ENCODE measurements around the gene FAM53B. TPM values are rescaled to one million over a fixed set of nuclear protein-coding genes. Genes with fewer than 3 reads are reported as not detected.

FAM53B gene
- polyA plus RNA-seq, 1 donor = 21.3 TPM

DNA sequence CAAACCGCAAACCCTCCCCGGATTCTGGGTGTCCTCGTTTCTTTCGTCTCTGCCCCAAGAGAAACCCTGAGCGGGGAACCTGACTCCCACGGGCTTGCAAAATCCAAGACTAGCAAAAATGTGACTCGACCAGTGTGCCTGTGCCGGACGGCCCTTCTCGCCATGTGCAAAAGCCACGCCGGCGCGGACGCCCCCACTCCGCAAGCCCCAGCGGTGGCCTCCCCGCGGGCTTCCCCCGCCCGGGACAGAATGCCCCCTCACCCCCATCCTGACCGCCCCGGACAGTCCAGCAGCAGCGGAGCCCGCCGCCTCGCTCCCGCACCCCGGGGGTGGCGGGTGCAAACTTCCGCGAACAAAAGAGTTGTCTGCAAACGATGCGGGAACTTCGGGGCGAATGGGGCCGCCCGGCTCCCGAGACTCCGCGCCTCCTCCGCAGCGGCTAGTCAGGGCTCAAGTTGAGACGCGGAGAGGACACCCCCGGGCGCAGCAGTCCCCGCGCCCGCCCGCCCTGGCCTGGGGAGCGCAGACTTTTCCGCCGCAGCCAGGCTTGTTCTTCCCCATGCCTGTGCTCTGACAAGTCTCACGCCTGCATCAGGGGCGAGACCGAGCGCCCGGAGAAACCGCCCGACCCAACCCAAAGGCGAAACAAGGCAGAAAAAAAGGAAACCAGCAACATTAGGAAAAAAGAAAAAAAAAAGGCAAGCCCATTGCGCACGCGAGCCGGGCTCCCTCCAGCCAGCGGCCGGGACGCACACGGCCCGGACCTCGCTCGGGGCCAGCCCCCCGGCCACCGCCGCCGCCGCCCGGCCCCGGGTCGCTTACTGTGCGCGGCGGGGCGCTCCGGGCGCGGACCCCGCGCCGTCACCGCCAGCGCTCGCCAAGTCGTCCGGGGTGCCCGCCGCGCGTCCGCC lies 732 bp downstream of the FAM53B start:
- Histone ChIP-seq H3K27me3 (ENCODE audit: control insufficient read depth, insufficient read depth, low read length) (no peaks in the 10 kb centered on the region), H3K4me3 (ENCODE audit: low read length) (peak overlapping the region; percentile 79), H3K27ac (ENCODE audit: low read length) (peak overlapping the region; percentile 97), H3K4me1 (ENCODE audit: control insufficient read depth, insufficient read depth, low read length) (peaks cover 69% of the 10 kb centered on the region), H3K9me3 (ENCODE audit: control insufficient read depth, low read depth, low read length) (no peaks in the 10 kb centered on the region), H3K36me3 (ENCODE audit: control insufficient read depth, insufficient read depth, low read length) (no peaks in the 10 kb centered on the region)
- 0% methylated on average over 3 of the region's 101 CpGs for WGBS (ENCODE audit: insufficient coverage, low lambda C conversion rate)
- no peak for DNase-seq

DNA sequence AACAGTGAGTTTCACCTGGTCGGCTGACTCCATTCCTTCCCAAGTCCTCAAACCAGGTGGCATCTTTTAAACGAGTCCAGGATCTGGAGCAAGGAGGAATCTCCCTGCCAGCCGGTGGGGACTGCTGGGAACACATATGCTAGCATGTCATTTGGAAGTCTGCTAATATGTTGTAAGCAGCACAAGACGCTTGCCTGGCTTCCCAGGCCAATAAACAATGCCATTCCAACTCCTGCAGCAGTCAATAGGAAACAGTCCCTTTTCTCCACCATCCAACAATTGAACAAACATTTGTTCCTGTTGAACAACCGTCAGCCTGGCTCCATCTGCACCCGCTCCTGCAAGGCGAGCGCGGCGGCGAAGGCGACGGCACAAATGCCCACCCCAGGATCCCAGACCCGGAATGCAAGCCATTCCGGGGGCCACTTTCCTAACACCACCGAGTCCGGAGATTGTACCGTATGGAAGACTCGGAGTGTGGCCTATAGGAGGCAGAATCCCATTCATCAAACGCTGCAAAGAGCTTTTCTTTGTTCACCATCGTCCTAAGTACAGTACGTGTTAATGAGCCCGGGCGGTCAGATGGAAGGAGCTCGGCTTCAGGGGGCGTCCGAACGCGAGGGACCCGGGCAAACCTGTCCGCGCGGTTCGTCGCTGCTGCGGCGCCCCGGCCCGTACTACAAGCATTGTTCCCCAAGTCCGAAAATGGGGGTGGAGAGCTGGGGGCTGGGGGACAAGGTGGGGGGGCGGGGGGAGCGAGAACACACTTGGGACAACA lies 1.6 kb downstream of the FAM53B start:
- H3K27ac ChIP-seq (ENCODE audit: low read length) = peak overlapping the region; percentile 97
- peak overlapping the region; percentile 79 for H3K4me3 ChIP-seq (ENCODE audit: low read length)
- no peaks in the 10 kb centered on the region for H3K9me3 ChIP-seq (ENCODE audit: control insufficient read depth, low read depth, low read length)
- peaks cover 70% of the 10 kb centered on the region for H3K4me1 ChIP-seq (ENCODE audit: control insufficient read depth, insufficient read depth, low read length)
- DNase-seq = peak in 1 of 2 donors; percentile 70
- H3K36me3 ChIP-seq (ENCODE audit: control insufficient read depth, insufficient read depth, low read length) = no peaks in the 10 kb centered on the region
- H3K27me3 ChIP-seq (ENCODE audit: control insufficient read depth, insufficient read depth, low read length) = no peaks in the 10 kb centered on the region
- WGBS (ENCODE audit: insufficient coverage, low lambda C conversion rate) = no CpG with 5 or more reads among the region's 42 CpGs

DNA sequence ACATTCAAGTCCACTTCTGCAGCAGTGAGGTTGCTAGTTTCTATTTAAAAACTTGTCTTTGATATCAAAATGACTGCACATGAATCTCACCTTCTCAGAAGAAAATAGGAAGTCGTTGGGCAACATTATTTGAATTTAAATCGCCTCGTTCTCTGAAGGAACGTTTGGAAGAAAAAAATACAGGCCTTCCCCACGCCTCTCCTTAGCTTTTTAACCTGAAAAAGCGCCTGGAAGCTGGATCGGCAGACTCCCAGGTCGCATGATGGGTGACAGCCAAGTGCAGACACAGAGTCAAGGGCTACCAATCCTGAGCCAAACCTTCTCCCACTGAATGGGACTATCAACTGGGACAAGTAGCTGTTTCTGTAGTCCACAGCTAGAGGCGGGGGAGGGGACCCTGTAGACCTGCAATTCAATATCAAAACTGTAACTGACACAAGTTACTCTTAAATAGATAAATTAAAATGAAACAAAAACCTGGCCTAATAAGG lies 2.2 kb downstream of the FAM53B start:
- no peak for DNase-seq
- Histone ChIP-seq H3K36me3 (ENCODE audit: control insufficient read depth, insufficient read depth, low read length) (no peaks in the 10 kb centered on the region), H3K4me1 (ENCODE audit: control insufficient read depth, insufficient read depth, low read length) (peaks cover 73% of the 10 kb centered on the region), H3K27ac (ENCODE audit: low read length) (peak overlapping the region; percentile 97), H3K9me3 (ENCODE audit: control insufficient read depth, low read depth, low read length) (no peaks in the 10 kb centered on the region), H3K27me3 (ENCODE audit: control insufficient read depth, insufficient read depth, low read length) (no peaks in the 10 kb centered on the region), H3K4me3 (ENCODE audit: low read length) (peak overlapping the region; percentile 79)
- no CpG with 5 or more reads among the region's 9 CpGs for whole genome bisulfite sequencing (ENCODE audit: insufficient coverage, low lambda C conversion rate)

DNA sequence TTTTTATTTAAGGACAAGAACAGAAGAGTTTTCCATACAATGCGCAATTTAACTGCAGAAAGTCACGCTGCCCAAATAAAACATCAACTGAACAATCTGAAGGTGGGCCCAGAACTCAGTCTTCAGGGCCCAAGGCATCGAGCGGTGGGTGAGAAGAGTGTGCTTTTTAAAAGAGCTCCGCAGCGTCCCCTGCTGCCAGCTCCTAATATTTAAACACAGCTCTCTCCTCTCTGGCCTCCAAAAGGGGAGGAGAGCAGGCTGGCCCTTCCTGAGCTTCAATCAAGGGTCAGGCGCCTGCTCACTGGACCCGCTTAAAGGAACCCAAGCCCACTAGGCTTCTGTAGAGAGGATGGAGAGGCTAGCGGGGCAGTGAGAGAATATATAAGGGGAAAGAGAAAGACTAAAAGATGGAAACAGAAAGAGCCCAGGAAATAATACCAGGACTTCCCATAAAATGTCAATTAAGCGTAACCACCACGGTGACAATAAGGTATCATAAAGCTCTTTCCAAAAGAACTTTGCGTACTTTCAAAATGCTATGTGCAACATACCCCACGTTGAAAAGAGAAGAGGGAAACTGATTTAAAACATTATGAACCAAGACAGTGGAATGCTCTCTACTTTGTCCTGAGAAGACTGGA lies 2.8 kb downstream of the FAM53B start:
- Histone ChIP-seq H3K27ac (ENCODE audit: low read length) (peak overlapping the region; percentile 97), H3K4me3 (ENCODE audit: low read length) (peak overlapping the region; percentile 79), H3K9me3 (ENCODE audit: control insufficient read depth, low read depth, low read length) (no peaks in the 10 kb centered on the region), H3K4me1 (ENCODE audit: control insufficient read depth, insufficient read depth, low read length) (peaks cover 74% of the 10 kb centered on the region), H3K27me3 (ENCODE audit: control insufficient read depth, insufficient read depth, low read length) (no peaks in the 10 kb centered on the region), H3K36me3 (ENCODE audit: control insufficient read depth, insufficient read depth, low read length) (no peaks in the 10 kb centered on the region)
- WGBS (ENCODE audit: insufficient coverage, low lambda C conversion rate) = 31% methylated on average over 3 of the region's 13 CpGs
- DNase-seq = peak in 1 of 2 donors; percentile 88

DNA sequence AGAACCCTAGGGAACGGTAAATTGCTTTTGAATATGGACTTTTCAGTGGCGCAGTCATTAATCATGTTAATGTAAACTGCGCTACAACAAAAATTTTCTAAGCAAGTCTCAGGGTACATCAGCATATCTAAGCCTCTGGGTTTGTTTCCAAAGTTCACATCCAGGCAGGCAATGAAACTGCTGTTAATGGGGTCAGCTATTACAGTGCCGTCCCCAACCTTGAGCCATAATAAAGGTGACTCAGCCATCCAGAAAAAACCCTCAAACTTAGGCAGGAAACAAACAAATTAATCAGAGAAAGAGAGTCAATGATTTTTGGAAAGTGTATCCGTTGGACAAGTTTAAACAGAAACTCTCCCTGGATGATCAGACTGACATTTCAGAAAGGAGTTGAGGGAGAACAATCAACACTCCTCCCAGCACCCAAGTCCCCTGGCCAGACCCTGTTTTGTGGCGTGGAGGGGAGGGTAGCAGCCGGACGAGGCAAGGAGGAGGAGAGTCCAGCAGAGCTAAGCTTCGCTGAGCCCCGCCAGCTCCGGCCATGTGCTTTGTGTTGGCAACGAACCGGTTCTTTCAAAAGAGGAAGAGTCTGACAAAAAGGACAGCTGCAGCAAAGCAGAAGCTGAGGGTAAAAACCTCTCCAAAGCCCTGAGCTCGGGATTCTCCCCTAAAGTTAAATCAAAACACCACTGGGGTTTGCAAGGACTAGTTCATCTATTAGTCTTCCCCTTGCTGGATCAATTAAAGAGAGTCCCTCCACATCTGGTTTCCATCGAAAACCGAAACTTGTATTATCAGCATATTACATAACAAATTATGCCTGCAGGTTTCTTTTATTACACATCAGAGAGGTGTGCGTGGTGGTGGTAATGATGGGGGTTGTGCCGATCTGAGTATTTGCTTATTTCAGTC lies 3.6 kb downstream of the FAM53B start:
- Histone ChIP-seq H3K4me1 (ENCODE audit: control insufficient read depth, insufficient read depth, low read length) (peaks cover 74% of the 10 kb centered on the region), H3K36me3 (ENCODE audit: control insufficient read depth, insufficient read depth, low read length) (no peaks in the 10 kb centered on the region), H3K4me3 (ENCODE audit: low read length) (peak overlapping the region; percentile 23), H3K27ac (ENCODE audit: low read length) (peak overlapping the region; percentile 97), H3K27me3 (ENCODE audit: control insufficient read depth, insufficient read depth, low read length) (no peaks in the 10 kb centered on the region), H3K9me3 (ENCODE audit: control insufficient read depth, low read depth, low read length) (no peaks in the 10 kb centered on the region)
- DNase-seq = peak; percentile 83 to 92
- 7% methylated on average over 3 of the region's 18 CpGs for WGBS (ENCODE audit: insufficient coverage, low lambda C conversion rate)

DNA sequence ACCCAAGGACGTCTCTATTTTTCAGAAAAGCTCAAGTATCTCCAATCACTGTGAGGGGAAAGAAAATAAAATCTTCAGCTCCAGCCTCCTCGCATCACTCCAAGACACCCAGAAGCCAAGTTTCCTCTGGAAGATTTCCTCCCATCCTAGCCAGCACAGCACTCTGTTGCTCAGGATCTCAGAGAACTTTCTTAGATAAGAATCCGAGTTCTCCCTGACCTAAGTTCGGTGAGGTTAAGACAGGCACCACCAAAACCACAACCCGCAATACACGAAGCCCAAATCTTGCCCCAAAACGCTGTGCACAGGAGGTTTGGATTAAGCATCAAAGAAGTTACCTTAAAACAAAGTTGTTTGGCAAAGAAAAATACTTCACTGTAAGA lies 4.2 kb downstream of the FAM53B start:
- H3K4me1 ChIP-seq (ENCODE audit: control insufficient read depth, insufficient read depth, low read length) = peaks cover 71% of the 10 kb centered on the region
- DNase-seq = no peak
- H3K27me3 ChIP-seq (ENCODE audit: control insufficient read depth, insufficient read depth, low read length) = no peaks in the 10 kb centered on the region
- WGBS (ENCODE audit: insufficient coverage, low lambda C conversion rate) = 0% methylated on average over 1 of the region's 7 CpGs
- no peaks in the 10 kb centered on the region for H3K36me3 ChIP-seq (ENCODE audit: control insufficient read depth, insufficient read depth, low read length)
- H3K9me3 ChIP-seq (ENCODE audit: control insufficient read depth, low read depth, low read length) = no peaks in the 10 kb centered on the region
- no peak overlapping the region for H3K4me3 ChIP-seq (ENCODE audit: low read length)
- peak overlapping the region; percentile 97 for H3K27ac ChIP-seq (ENCODE audit: low read length)

DNA sequence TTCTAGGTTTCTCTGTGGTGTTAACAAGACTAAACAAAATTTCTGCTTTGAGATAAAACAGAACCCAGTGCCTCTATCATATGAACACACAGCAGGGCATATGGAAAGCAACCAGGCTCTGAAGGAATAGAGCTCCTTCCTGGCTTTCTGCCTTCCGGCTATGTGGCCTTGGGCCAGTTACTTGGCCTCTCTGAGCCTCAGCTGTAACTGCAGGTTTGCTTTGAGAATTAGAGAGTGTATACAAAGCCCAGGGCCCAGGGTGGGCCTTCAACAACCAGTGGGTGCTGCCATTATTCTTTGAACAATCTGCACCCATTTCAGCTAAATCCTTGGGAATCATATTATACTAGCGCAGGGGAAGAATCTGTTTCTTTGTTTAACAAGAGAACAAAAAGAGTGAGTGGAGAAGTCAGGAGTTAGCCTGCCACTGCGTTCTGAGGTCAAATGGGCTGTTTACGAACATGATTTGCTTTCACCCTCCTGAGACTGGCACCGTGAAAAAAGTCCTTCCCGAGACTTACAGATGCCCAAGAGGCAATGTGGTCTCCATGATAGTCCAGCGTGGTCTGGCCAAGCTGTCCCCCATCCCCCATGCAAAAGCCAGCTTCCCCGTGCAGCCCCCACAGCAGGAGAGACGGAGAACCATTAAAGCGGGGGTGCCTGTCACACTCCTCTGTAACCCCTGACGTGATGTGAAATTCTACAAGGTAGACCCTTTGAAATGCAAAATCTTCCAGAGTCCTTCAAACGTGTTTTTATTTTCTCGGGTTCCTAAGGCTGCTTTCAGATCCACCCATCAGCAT lies 4.9 kb downstream of the FAM53B start:
- no peak overlapping the region for H3K4me3 ChIP-seq (ENCODE audit: low read length)
- DNase-seq = no peak
- WGBS (ENCODE audit: insufficient coverage, low lambda C conversion rate) = 0% methylated on average over 2 of the region's 13 CpGs

DNA sequence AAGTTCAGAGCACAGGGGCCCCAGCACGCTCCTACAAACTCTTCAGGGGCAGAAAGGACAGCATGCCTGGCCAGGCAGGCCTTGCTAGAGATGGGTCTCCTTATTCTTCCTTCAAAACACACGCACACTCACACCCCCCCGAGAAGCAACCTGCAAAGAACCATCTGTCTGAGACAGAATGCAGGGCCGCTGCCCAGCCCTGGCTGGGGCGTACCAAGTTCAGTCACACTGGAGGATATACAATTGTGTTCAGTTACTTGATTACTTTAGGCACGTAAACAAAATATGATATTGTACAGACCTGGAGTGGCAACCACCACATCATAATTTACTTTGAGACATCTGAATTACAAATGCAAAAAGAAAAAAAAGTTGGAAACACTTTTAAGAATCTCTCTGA lies 5.7 kb downstream of the FAM53B start:
- Histone ChIP-seq H3K36me3 (ENCODE audit: control insufficient read depth, insufficient read depth, low read length) (peaks cover 7% of the 10 kb centered on the region), H3K27me3 (ENCODE audit: control insufficient read depth, insufficient read depth, low read length) (no peaks in the 10 kb centered on the region), H3K27ac (ENCODE audit: low read length) (peak overlapping the region; percentile 97), H3K4me1 (ENCODE audit: control insufficient read depth, insufficient read depth, low read length) (peaks cover 76% of the 10 kb centered on the region), H3K9me3 (ENCODE audit: control insufficient read depth, low read depth, low read length) (no peaks in the 10 kb centered on the region), H3K4me3 (ENCODE audit: low read length) (no peak overlapping the region)
- WGBS (ENCODE audit: insufficient coverage, low lambda C conversion rate) = no CpG with 5 or more reads among the region's 6 CpGs
- no peak for DNase-seq

More for the DNA sequence above, 4.9 kb downstream of the FAM53B start:
- no peaks in the 10 kb centered on the region for H3K9me3 ChIP-seq (ENCODE audit: control insufficient read depth, low read depth, low read length)
- H3K27ac ChIP-seq (ENCODE audit: low read length) = peak overlapping the region; percentile 97
- H3K27me3 ChIP-seq (ENCODE audit: control insufficient read depth, insufficient read depth, low read length) = no peaks in the 10 kb centered on the region
- H3K36me3 ChIP-seq (ENCODE audit: control insufficient read depth, insufficient read depth, low read length) = peaks cover 5% of the 10 kb centered on the region
- peaks cover 68% of the 10 kb centered on the region for H3K4me1 ChIP-seq (ENCODE audit: control insufficient read depth, insufficient read depth, low read length)

DNA sequence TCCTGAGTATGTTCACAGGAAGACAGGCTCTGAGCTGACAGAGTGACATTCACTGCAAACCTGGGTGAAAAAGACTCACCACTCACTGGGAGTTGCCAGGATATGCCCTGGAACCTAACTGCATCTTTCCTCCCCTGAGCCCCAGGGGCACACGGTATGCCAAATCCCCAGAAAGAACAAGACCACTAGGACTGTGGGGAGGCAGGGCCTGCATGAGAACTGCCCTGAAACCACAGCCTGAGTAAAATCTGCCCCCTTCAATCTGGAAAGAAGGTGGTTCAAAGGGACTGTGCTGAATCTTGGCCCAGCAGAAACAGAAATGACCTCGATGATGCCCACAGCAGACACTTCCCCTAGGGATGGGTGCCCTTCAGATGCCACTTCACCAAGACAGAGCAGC lies 6.5 kb downstream of the FAM53B start:
- no CpG with 5 or more reads among the region's 2 CpGs for WGBS (ENCODE audit: insufficient coverage, low lambda C conversion rate)
- Histone ChIP-seq H3K4me3 (ENCODE audit: low read length) (no peak overlapping the region), H3K27me3 (ENCODE audit: control insufficient read depth, insufficient read depth, low read length) (no peaks in the 10 kb centered on the region), H3K36me3 (ENCODE audit: control insufficient read depth, insufficient read depth, low read length) (peaks cover 7% of the 10 kb centered on the region), H3K9me3 (ENCODE audit: control insufficient read depth, low read depth, low read length) (no peaks in the 10 kb centered on the region), H3K4me1 (ENCODE audit: control insufficient read depth, insufficient read depth, low read length) (peaks cover 83% of the 10 kb centered on the region), H3K27ac (ENCODE audit: low read length) (peak overlapping the region; percentile 97)
- DNase-seq = no peak
